HPDE6-E6E7 (cell line): Measurements from ENCODE around the gene SDF2L1.

Experiments used
- DNase-seq: peaks from one replicate; pipeline ENCODE4 v3.0.0; 2011; ENCODE audit warnings: missing footprints; ENCODE audit errors: extremely low spot score

SDF2L1 gene

GRCh38 chr22:21622011-21622918, 19.8 kb upstream of the SDF2L1 start:
- no peak for DNase-seq

GRCh38 chr22:21622919-21623647, 19.0 kb upstream of the SDF2L1 start:
- DNase-seq = no peak

GRCh38 chr22:21623648-21623970, 18.5 kb upstream of the SDF2L1 start:
- no peak for DNase-seq

- DNase-seq = no peak
Measured at GRCh38 chr22:21624120-21624879, 17.8 kb upstream of the SDF2L1 start.

- no peak for DNase-seq
Measured at GRCh38 chr22:21624880-21625791, 17.0 kb upstream of the SDF2L1 start.

- DNase-seq = no peak
Measured at GRCh38 chr22:21626073-21626734, 15.9 kb upstream of the SDF2L1 start.

GRCh38 chr22:21626735-21627469, 15.2 kb upstream of the SDF2L1 start:
- DNase-seq = no peak

- no peak for DNase-seq
Measured at GRCh38 chr22:21628386-21629254, 13.5 kb upstream of the SDF2L1 start.

- peak; percentile 88 for DNase-seq
Measured at GRCh38 chr22:21629255-21630149, 12.6 kb upstream of the SDF2L1 start, which contains the start of gene YDJC. Gene YDJC, minus strand, starts transcription at chr22:21630022. Its CDS starts 8 bp downstream, at chr22:21630014.

GRCh38 chr22:21631025-21631424, 11.1 kb upstream of the SDF2L1 start:
- DNase-seq = no peak

- no peak for DNase-seq
Measured at GRCh38 chr22:21632237-21632895, 9.7 kb upstream of the SDF2L1 start, which contains the start of gene CCDC116. Gene CCDC116, plus strand, starts transcription at chr22:21632760. Its CDS starts 422 bp downstream, at chr22:21633182.

- no peak for DNase-seq
Measured at GRCh38 chr22:21632931-21633330, 9.2 kb upstream of the SDF2L1 start.

- no peak for DNase-seq
Measured at GRCh38 chr22:21633481-21633880, 8.6 kb upstream of the SDF2L1 start.

- no peak for DNase-seq
Measured at GRCh38 chr22:21634081-21634480, 8.0 kb upstream of the SDF2L1 start.

- no peak for DNase-seq
Measured at GRCh38 chr22:21634844-21635243, 7.3 kb upstream of the SDF2L1 start.

- no peak for DNase-seq
Measured at GRCh38 chr22:21635771-21636510, 6.2 kb upstream of the SDF2L1 start.
